OCI-LY3 (cell line): Measurements from ENCODE around the gene FCN1.

Source experiments
- EZH2phosphoT487 ChIP-seq: fragments of 200-600 bp; shearing (Covaris generic); IDR thresholded peaks from 2 replicates; pipeline ENCODE4 v1.6.1; 2018; ENCODE audit warnings: antibody characterized with exemption, mixed run types, low read depth
- TF ChIP-seq, protein P1 (sequence below): fragments of 200-600, 300-600 bp; sonication (generic); IDR thresholded peaks from 2 replicates; pipeline ENCODE4 v1.5.1; 2014; ENCODE audit warnings: antibody characterized with exemption, low read length, low read depth

DNA sequence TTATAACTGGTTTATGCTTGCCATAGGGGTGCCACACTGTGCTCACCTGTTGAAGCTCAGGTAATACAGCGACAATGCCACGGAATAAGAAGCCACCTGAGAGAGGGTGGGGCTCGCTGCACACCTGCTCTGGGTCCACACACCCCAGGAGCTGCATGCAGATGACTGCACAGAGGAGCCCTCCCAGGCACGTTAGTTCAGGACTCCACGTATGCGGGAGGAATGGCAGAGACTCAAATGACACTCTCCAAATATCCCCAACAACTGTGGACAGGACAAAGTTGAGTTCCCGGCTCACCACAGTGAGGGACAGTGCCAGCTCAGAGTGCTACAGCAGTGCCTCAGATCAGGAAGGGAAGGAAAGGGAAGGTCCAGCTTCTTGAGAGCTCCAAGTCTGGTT, 5.8 kb upstream of the FCN1 start:
- TF ChIP-seq, protein P1, sequence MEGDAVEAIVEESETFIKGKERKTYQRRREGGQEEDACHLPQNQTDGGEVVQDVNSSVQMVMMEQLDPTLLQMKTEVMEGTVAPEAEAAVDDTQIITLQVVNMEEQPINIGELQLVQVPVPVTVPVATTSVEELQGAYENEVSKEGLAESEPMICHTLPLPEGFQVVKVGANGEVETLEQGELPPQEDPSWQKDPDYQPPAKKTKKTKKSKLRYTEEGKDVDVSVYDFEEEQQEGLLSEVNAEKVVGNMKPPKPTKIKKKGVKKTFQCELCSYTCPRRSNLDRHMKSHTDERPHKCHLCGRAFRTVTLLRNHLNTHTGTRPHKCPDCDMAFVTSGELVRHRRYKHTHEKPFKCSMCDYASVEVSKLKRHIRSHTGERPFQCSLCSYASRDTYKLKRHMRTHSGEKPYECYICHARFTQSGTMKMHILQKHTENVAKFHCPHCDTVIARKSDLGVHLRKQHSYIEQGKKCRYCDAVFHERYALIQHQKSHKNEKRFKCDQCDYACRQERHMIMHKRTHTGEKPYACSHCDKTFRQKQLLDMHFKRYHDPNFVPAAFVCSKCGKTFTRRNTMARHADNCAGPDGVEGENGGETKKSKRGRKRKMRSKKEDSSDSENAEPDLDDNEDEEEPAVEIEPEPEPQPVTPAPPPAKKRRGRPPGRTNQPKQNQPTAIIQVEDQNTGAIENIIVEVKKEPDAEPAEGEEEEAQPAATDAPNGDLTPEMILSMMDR = no peak
- no peak for TF ChIP-seq EZH2phosphoT487
